H1 (cell line): ENCODE measurements around the gene ABCC6. TPM values are rescaled to one million over a fixed set of nuclear protein-coding genes. Genes with fewer than 3 reads are reported as not detected.

Experiments
- polyA plus RNA-seq, 7 experiments: library from polyadenylated mRNA; depleted of rRNA in 3 of 7; stranded (reverse) in 5 of 7; unstranded in 2 of 7; fragments of >200 nt in 5 of 7; fragments of 200-250 nt in 2 of 7; gene quantifications; 1 replicate in 5 of 7; 2 replicates in 1 of 7; 4 replicates in 1 of 7; pipeline versions ENCODE4 v1.2.1 to v1.2.3, GENCODE V29; 2011 to 2013; ENCODE audit warnings: missing spikeins in 2 of 7, mixed read lengths in 2 of 7
- total RNA-seq: library from RNA; stranded (reverse); fragmentation: NEBNext Ultra II Directional; extraction: Animal tissue kit (Norgen Biotek cat#: 25700); gene quantifications from 2 replicates; pipeline ENCODE4 v1.2.1, GENCODE V29; 2021
- TF ChIP-seq, protein P1 (sequence below): fragments of 300-600 bp; sonication (generic); IDR thresholded peaks from 2 replicates; pipeline ENCODE4 v1.7.1; 2012; ENCODE audit warnings: low read length, moderate library complexity, mild to moderate bottlenecking, inconsistent platforms; ENCODE audit not compliant: insufficient replicate concordance

ABCC6 gene
- total and polyA plus RNA-seq, 2 of the 8 experiments (the other 6 are each of a cell fraction or from before 2014, with no cell fraction given), result 1.6 to 1.8 TPM

DNA sequence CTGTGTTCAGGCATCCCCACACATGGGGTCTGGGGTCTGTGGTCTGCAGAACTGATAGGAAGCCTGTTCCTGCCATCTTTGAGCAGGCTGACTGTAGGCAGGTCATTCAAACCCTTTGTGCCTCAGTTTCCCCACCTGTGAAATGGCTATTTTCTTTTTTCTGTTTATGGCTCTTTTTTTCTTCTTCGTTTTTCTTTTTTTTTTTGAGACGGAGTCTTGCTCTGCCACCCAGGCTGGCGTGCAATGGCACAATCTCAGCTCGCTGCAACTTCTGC lies 72.5 kb downstream of the ABCC6 start (continued):
- TF ChIP-seq, protein P1, sequence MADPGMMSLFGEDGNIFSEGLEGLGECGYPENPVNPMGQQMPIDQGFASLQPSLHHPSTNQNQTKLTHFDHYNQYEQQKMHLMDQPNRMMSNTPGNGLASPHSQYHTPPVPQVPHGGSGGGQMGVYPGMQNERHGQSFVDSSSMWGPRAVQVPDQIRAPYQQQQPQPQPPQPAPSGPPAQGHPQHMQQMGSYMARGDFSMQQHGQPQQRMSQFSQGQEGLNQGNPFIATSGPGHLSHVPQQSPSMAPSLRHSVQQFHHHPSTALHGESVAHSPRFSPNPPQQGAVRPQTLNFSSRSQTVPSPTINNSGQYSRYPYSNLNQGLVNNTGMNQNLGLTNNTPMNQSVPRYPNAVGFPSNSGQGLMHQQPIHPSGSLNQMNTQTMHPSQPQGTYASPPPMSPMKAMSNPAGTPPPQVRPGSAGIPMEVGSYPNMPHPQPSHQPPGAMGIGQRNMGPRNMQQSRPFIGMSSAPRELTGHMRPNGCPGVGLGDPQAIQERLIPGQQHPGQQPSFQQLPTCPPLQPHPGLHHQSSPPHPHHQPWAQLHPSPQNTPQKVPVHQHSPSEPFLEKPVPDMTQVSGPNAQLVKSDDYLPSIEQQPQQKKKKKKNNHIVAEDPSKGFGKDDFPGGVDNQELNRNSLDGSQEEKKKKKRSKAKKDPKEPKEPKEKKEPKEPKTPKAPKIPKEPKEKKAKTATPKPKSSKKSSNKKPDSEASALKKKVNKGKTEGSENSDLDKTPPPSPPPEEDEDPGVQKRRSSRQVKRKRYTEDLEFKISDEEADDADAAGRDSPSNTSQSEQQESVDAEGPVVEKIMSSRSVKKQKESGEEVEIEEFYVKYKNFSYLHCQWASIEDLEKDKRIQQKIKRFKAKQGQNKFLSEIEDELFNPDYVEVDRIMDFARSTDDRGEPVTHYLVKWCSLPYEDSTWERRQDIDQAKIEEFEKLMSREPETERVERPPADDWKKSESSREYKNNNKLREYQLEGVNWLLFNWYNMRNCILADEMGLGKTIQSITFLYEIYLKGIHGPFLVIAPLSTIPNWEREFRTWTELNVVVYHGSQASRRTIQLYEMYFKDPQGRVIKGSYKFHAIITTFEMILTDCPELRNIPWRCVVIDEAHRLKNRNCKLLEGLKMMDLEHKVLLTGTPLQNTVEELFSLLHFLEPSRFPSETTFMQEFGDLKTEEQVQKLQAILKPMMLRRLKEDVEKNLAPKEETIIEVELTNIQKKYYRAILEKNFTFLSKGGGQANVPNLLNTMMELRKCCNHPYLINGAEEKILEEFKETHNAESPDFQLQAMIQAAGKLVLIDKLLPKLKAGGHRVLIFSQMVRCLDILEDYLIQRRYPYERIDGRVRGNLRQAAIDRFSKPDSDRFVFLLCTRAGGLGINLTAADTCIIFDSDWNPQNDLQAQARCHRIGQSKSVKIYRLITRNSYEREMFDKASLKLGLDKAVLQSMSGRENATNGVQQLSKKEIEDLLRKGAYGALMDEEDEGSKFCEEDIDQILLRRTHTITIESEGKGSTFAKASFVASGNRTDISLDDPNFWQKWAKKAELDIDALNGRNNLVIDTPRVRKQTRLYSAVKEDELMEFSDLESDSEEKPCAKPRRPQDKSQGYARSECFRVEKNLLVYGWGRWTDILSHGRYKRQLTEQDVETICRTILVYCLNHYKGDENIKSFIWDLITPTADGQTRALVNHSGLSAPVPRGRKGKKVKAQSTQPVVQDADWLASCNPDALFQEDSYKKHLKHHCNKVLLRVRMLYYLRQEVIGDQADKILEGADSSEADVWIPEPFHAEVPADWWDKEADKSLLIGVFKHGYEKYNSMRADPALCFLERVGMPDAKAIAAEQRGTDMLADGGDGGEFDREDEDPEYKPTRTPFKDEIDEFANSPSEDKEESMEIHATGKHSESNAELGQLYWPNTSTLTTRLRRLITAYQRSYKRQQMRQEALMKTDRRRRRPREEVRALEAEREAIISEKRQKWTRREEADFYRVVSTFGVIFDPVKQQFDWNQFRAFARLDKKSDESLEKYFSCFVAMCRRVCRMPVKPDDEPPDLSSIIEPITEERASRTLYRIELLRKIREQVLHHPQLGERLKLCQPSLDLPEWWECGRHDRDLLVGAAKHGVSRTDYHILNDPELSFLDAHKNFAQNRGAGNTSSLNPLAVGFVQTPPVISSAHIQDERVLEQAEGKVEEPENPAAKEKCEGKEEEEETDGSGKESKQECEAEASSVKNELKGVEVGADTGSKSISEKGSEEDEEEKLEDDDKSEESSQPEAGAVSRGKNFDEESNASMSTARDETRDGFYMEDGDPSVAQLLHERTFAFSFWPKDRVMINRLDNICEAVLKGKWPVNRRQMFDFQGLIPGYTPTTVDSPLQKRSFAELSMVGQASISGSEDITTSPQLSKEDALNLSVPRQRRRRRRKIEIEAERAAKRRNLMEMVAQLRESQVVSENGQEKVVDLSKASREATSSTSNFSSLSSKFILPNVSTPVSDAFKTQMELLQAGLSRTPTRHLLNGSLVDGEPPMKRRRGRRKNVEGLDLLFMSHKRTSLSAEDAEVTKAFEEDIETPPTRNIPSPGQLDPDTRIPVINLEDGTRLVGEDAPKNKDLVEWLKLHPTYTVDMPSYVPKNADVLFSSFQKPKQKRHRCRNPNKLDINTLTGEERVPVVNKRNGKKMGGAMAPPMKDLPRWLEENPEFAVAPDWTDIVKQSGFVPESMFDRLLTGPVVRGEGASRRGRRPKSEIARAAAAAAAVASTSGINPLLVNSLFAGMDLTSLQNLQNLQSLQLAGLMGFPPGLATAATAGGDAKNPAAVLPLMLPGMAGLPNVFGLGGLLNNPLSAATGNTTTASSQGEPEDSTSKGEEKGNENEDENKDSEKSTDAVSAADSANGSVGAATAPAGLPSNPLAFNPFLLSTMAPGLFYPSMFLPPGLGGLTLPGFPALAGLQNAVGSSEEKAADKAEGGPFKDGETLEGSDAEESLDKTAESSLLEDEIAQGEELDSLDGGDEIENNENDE, result no peak
- TF ChIP-seq, all 59 proteins: peak for 0
